GM20000 (cell line): ENCODE measurements around the gene KCNIP4.

Experiments
- DNase-seq: peaks from one replicate; pipeline ENCODE4 v3.0.0; 2012; ENCODE audit warnings: low spot score
- CTCF ChIP-seq: IDR thresholded peaks from 2 replicates; pipeline ENCODE4 v1.5.1; 2012; ENCODE audit warnings: mild to moderate bottlenecking, control low read depth; ENCODE audit errors: extremely low read depth, missing control alignments

The KCNIP4 gene

GRCh38 chr4:21211846-21212245 lies 736.7 kb downstream of the KCNIP4 start:
- DNase-seq = no peak
- TF ChIP-seq CTCF = no peak

- TF ChIP-seq CTCF = no peak
- DNase-seq = no peak
These were observed 738.7 kb downstream of the KCNIP4 start for GRCh38 chr4:21209860-21210259.

- TF ChIP-seq CTCF = no peak
- DNase-seq = no peak
These were observed 742.6 kb downstream of the KCNIP4 start for GRCh38 chr4:21205821-21206531.

- DNase-seq = no peak
These were observed 745.2 kb downstream of the KCNIP4 start for GRCh38 chr4:21203416-21203815.

GRCh38 chr4:21202959-21203358 lies 745.6 kb downstream of the KCNIP4 start:
- no peak for TF ChIP-seq CTCF
- DNase-seq = no peak

More at GRCh38 chr4:21203416-21203815, 745.2 kb downstream of the KCNIP4 start:
- no peak for TF ChIP-seq CTCF

GRCh38 chr4:21198683-21199082 lies 749.9 kb downstream of the KCNIP4 start:
- no peak for TF ChIP-seq CTCF
- DNase-seq = no peak

GRCh38 chr4:21195682-21196081 lies 752.9 kb downstream of the KCNIP4 start:
- DNase-seq = no peak
- TF ChIP-seq CTCF = no peak
